Stimulated activated CD4-positive, alpha-beta T cell treated with anti-CD3 and anti-CD28 coated beads, TNF-alpha, amount 100 ng/mL, for 48 hours (primary cell): Measurements from ENCODE around the gene HMGCLL1.

Experiments
- DNase-seq, 3 donors: peaks; one replicate each; pipeline ENCODE4 v3.0.0-alpha.2; 2020; ENCODE audit warnings: low read depth in 3 of 3

Gene HMGCLL1

DNA sequence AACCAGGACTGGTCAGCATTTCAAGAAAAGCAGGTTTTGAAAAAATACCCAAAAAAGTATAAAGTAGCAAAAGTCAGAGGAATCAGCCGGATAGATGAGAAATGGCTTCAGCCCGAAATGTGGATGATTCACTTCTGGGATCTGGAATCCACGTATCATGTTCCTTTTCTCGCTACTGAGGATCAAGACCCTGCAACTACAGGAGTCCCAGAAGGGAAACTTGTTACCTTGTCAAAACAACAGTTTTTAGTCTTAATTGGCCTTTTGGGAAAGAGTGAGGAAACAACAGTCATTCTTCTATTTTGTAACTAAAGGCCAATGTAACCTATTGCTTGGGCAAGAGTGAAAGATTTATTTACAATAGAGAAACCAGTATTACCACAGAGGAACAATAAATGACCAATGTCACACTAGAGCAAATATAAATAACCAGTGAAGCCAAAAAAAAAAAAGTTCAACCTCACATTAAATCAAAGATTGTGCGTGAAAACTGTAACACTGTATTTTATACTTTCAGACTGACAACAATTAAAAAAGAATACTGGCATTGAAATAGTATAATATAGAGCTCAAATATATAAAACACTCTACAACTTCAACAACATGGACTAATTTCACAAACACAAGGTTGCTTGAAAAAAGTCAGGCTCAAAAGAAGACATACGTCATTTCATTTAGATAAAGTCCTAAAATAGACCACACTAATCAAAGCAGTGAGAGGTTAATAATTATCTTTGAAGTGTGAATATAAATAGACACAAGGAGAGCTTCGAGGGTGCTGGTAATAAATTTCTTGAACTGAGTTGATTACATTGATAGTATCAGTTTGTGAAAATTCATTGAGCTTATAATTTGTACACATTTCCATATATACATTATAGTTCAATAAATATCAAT is 135.5 kb downstream of the HMGCLL1 start:
- DNase-seq, result no peak

GRCh38 chr6:55438203-55438602 is 140.8 kb downstream of the HMGCLL1 start:
- DNase-seq, result no peak

DNA sequence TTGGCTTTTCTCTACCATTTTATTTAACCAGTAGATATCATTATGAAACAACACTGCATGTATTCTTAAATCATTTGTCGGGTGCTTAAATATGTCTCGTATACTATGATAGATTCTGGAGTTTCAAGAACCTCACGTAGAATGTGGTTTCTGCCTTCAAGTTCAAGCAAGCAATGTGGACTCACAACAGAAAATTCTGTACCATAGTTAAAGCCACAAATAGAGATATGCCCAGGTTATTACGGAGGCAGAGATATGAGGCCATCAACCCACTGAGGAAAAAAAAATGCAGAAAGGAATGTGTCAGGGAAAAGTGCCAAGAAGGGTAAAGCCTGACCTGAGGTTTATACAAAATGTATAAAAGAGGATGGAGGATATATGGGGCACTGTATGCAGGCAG is 141.9 kb downstream of the HMGCLL1 start:
- no peak for DNase-seq

DNA sequence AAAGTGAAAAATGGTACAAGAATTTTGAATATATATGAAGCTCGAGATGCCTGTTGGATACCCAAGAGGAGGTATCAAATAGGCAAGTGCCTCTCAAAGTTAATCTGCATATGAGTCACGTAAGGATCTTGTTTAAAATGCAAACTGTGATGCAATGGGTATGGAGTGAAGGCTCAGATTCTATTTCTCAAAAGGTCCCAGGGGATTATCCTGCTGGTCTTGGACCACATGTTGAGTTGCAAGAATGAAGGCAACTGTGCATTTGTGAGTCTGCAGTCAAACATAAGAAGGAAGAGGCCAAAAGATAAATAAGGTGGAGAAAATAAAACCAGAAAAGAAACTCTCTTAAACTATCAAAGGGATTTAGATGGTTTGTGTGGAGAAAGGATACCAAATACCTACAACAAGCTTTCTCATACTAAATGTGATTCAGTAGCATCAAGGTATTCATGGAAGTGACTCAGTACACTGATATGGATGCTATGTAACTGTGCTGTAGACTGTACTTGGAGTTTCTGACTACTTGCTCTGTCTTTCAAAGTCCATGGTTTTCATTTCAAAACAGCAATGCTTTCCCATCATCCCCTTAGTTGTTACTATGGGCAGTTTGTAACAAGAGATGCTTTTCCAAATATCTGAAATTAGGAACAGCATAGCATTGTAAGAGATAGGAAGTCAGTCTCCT is 145.4 kb downstream of the HMGCLL1 start:
- no peak for DNase-seq

- DNase-seq, result no peak
Observed at GRCh38 chr6:55423933-55424332, 155.1 kb downstream of the HMGCLL1 start.

DNA sequence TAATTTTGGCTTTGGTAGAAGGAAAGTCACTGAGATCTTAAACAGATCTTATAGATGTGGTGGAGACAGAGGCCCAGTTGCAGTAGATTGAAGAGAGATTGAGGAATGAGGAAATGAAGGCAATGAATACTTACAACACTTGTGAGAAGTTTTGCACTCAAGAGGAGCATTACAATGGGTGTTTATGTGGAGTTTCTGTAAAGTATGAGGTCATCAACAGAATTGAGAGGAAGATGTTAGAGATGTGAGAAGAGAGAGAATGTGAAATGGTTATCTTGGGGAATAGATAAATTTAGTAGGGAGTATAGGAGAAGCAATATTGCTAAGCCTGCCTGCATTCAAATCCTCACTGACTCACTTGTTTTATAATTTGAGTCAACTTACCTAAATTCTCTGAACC is 168.3 kb downstream of the HMGCLL1 start:
- DNase-seq, result no peak

DNA sequence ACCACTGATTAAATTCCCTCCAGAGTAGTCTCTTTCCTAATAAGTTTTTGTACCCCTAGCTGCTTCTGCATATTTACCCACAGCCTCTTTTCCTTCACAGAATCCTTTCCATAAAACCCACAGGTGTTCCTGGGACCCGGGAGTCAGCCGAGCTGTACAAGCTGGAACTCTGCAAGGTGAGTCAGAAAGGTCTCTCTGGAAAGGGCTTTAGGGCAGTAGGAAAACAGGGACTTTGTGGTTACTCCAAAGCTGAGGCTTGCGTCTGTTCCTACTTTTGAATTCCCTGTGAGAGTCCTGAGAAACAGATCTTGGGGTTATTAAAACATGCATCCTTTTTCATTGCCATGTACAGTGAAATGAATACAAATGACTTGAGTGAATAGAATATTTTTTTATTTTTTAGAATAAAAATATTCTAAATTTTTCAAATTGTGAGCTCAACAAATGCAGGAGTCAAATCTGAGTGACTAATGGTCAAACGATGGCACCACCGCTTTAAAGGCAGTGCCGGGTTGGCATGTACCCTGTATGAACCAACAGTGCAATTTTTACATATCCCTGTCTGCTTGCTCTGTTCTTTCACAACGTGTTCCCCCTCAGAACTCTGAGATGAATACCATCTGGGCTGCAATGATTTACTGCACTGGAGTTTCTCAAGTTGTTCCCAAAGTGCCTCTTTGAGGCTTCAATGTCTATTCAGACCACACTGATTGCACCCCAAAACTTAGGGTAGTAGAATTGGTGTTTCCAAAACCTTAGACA is 173.3 kb downstream of the HMGCLL1 start:
- no peak for DNase-seq

- DNase-seq, result no peak
Observed at GRCh38 chr6:55399351-55399750, 179.6 kb downstream of the HMGCLL1 start.

DNA sequence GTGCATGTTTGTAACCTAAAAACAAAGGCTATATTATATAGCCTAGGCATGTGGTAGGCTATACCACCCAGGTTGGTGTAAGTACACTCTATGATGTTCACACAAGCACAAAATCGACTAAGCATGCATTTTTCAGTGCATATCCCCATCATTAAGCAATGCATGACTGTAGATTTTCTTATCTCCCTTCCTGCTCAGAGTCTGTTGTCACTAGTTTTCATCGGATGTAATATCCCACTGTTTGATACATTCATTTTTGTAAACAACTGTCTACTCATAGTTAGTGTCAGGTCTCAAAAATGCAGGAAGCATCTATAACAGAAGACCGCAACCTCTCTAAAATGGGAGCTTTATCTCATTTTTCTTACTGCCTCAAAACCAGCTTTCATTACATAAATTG is 181.0 kb downstream of the HMGCLL1 start:
- DNase-seq, result no peak

DNA sequence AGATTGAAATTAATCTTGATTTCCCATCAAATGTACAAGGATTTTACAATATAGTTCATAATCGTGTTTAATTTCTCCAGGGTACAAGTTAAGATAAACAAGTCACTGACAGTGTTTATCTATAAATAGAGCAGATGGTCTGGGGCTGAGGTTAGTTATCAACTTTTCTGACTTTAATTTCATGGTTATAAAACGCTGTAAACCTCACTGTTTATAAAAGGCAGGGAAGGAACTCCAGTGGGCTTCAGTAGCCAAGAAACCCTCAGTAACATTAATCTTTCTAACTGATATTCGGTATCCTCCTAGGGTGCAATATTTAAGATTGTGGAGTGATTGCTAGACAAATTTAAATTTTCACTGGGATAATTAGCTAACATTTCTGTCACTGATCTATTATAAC is 183.1 kb downstream of the HMGCLL1 start:
- DNase-seq, result no peak

- DNase-seq, result no peak
Observed at GRCh38 chr6:55388211-55388610, 190.8 kb downstream of the HMGCLL1 start.
